OCI-LY3 (cell line): Measurements from ENCODE around the gene MAP3K6.

ENCODE experiments used
- CTCF ChIP-seq: fragments of 200-600, 300-600 bp; sonication (generic); IDR thresholded peaks from 2 replicates; pipeline ENCODE4 v1.5.1; 2014; ENCODE audit warnings: antibody characterized with exemption, low read length, low read depth
- EZH2phosphoT487 ChIP-seq: fragments of 200-600 bp; shearing (Covaris generic); IDR thresholded peaks from 2 replicates; pipeline ENCODE4 v1.6.1; 2018; ENCODE audit warnings: antibody characterized with exemption, mixed run types, low read depth

- TF ChIP-seq CTCF, result peak; percentile 33
- TF ChIP-seq EZH2phosphoT487, result no peak
These were observed at the start of gene MAP3K6 for GRCh38 chr1:27366411-27367159.
